NCI-H2196 treated with DMSO at 0.1 percent for 48 hours (cell line): ENCODE results near the gene CNN3.
A peak's percentile ranks its signal among the peaks of the same experiment; 100 is the strongest.

ENCODE experiments used
- DNase-seq: peaks from one replicate; lab custom pipeline; 2025; ENCODE audit not compliant: unreplicated experiment; lab: John Stamatoyannopoulos, UW

CNN3 gene

GRCh38 chr1:94858276-94858675 is 68.6 kb downstream of the CNN3 start:
- no peak for DNase-seq

GRCh38 chr1:94856868-94857267 is 70.0 kb downstream of the CNN3 start:
- DNase-seq, result no peak

GRCh38 chr1:94856004-94856403 is 70.9 kb downstream of the CNN3 start:
- no peak for DNase-seq

- no peak for DNase-seq
These were observed 71.6 kb downstream of the CNN3 start for GRCh38 chr1:94855307-94855700.

GRCh38 chr1:94854458-94855306 is 72.2 kb downstream of the CNN3 start:
- peak; percentile 87 for DNase-seq

- no peak for DNase-seq
These were observed 74.1 kb downstream of the CNN3 start for GRCh38 chr1:94852788-94853187.

GRCh38 chr1:94851571-94851970 is 75.3 kb downstream of the CNN3 start:
- no peak for DNase-seq
